ENCODE data around the gene INSR. TPM values are rescaled to one million over a fixed set of nuclear protein-coding genes. Genes with fewer than 3 reads are reported as not detected.

INSR gene
- total RNA-seq, 1 experiment from 2014 or later, result 2.5 TPM

DNA sequence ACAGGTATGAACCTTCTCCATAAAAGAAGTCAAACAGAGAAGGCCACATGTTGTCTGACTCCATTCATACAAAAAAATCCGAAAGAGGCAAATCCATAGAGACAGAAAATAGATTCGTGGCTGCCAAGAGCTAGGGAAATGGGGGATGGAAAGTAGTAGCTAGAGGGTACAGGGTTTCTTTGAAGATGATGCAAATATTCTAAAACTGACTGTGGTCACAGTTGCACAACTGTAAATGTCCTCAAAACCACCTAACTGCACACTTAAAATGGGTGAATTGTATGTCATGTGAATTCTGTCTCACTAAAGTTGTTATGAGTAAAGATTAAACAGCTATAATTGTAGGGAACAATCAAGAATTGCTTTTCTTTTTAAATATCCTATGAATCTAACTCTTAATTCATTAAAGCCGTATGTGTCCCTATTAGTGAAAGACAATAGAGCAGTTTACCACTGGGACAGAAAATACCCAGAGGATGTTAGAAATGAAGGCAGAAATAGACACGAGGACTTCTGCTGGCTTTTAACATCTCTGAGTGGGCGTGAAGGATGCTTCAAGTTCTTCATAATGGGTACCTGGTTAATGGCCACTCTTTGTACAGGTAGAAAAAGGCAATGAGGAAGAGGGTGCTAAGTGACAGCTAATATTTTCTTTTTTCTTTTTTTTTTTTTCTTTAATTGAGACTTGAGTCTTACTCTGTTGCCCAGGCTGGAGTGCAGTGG is 21.2 kb downstream of the INSR start:
- no peaks in the 10 kb centered on the region for H3K27me3 ChIP-seq (ENCODE audit: control insufficient read depth, insufficient read depth, low read length)
- POLR2A ChIA-PET, result no interaction called here
- CTCF ChIA-PET, result no interaction called here
- no peak for ATAC-seq
- intact Hi-C loops (cut with micrococcal nuclease; ENCODE audit: unreplicated experiment), result no loop called here
- no peak overlapping the region for H3K4me3 ChIP-seq (ENCODE audit: low read depth in 2 of 2, low read length in 2 of 2)
- no peaks in the 10 kb centered on the region for H3K4me1 ChIP-seq (ENCODE audit: control insufficient read depth, insufficient read depth, low read length)
- no peaks in the 10 kb centered on the region for H3K36me3 ChIP-seq (ENCODE audit: control insufficient read depth, insufficient read depth, low read length)
- in situ Hi-C loops (cut with HindIII; ENCODE audit: low pct_unique_long_range_greater_than_20kb, low sequenced_read_pairs), result no loop called here
- no peaks in the 10 kb centered on the region for H3K9me3 ChIP-seq (ENCODE audit: control insufficient read depth, insufficient read depth, low read depth, low read length)
- no TSS peak for BruUV-seq (replicated peaks)
- TF ChIP-seq, protein P1, sequence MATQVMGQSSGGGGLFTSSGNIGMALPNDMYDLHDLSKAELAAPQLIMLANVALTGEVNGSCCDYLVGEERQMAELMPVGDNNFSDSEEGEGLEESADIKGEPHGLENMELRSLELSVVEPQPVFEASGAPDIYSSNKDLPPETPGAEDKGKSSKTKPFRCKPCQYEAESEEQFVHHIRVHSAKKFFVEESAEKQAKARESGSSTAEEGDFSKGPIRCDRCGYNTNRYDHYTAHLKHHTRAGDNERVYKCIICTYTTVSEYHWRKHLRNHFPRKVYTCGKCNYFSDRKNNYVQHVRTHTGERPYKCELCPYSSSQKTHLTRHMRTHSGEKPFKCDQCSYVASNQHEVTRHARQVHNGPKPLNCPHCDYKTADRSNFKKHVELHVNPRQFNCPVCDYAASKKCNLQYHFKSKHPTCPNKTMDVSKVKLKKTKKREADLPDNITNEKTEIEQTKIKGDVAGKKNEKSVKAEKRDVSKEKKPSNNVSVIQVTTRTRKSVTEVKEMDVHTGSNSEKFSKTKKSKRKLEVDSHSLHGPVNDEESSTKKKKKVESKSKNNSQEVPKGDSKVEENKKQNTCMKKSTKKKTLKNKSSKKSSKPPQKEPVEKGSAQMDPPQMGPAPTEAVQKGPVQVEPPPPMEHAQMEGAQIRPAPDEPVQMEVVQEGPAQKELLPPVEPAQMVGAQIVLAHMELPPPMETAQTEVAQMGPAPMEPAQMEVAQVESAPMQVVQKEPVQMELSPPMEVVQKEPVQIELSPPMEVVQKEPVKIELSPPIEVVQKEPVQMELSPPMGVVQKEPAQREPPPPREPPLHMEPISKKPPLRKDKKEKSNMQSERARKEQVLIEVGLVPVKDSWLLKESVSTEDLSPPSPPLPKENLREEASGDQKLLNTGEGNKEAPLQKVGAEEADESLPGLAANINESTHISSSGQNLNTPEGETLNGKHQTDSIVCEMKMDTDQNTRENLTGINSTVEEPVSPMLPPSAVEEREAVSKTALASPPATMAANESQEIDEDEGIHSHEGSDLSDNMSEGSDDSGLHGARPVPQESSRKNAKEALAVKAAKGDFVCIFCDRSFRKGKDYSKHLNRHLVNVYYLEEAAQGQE (IDR thresholded peaks at IDR 0.05; ENCODE audit: insufficient read depth in 1 of 2, low read depth in 2 of 2, low read length in 1 of 2), result no peak
- no peak for TF ChIP-seq SIN3A (IDR thresholded peaks at IDR 0.05; ENCODE audit: borderline replicate concordance, insufficient read depth, low read depth, low read length)
- no peak for TF ChIP-seq CTCF (IDR thresholded peaks at IDR 0.05)
- no peak for TF ChIP-seq TCF7L2 (IDR thresholded peaks at IDR 0.05; ENCODE audit: low read depth, low read length)
- no peak for TF ChIP-seq POLR2AphosphoS5 (IDR thresholded peaks at IDR 0.05; ENCODE audit: low read depth, low read length)
- DNase-seq (ENCODE audit: low read depth, low spot score), result no peak
- H3K27ac ChIP-seq (ENCODE audit: low read length), result no peak overlapping the region

DNA sequence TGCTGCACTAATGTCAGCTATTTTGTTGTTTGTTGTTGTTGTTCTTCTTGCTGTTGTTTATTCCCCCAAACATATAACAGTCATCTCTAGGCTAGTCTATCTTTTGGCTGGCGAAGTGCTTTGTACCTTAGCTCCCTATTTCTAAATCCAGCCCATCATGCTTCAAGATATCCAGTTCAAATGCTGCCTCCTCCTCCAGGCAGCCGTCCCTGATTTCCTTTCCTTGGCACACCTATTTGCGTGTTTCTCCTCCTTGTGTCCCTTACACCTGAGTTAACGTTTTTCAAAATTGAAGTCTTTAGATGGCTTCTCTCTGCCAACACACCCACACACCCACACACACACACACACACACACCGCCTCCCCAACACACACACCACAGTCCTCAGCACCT is 25.5 kb downstream of the INSR start:
- H3K27me3 ChIP-seq (ENCODE audit: control insufficient read depth, insufficient read depth, low read length), result no peaks in the 10 kb centered on the region
- intact Hi-C loops (cut with micrococcal nuclease; ENCODE audit: unreplicated experiment) (no loop called here), in situ Hi-C loops (cut with HindIII; ENCODE audit: low pct_unique_long_range_greater_than_20kb, low sequenced_read_pairs) (no loop called here)
- no peaks in the 10 kb centered on the region for H3K9me3 ChIP-seq (ENCODE audit: control insufficient read depth, insufficient read depth, low read depth, low read length)
- ChIA-PET CTCF (no interaction called here), POLR2A (no interaction called here)
- H3K4me3 ChIP-seq (ENCODE audit: low read depth in 2 of 2, low read length in 2 of 2), result no peak overlapping the region
- TF ChIP-seq POLR2AphosphoS5 (IDR thresholded peaks at IDR 0.05; ENCODE audit: low read depth, low read length), result no peak
- no peak for TF ChIP-seq TCF7L2 (IDR thresholded peaks at IDR 0.05; ENCODE audit: low read depth, low read length)
- TF ChIP-seq SIN3A (IDR thresholded peaks at IDR 0.05; ENCODE audit: borderline replicate concordance, insufficient read depth, low read depth, low read length), result no peak
- TF ChIP-seq CTCF (IDR thresholded peaks at IDR 0.05), result no peak
- TF ChIP-seq, protein P1 (IDR thresholded peaks at IDR 0.05; ENCODE audit: insufficient read depth in 1 of 2, low read depth in 2 of 2, low read length in 1 of 2), result no peak
- BruUV-seq (replicated peaks), result no TSS peak
- no peak overlapping the region for H3K27ac ChIP-seq (ENCODE audit: low read length)
- DNase-seq (ENCODE audit: low read depth, low spot score) (no peak), ATAC-seq (no peak)
- H3K36me3 ChIP-seq (ENCODE audit: control insufficient read depth, insufficient read depth, low read length), result no peaks in the 10 kb centered on the region
- no peaks in the 10 kb centered on the region for H3K4me1 ChIP-seq (ENCODE audit: control insufficient read depth, insufficient read depth, low read length)

Measured in Panc1 (cell line).